OCI-LY1 (cell line): ENCODE measurements around the gene HMGXB3.

Experiments
- H2AFZ ChIP-seq: fragments of 200-600 bp; sonication (generic), shearing (Covaris generic); 2 replicates; pipeline ENCODE4 v1.6.0; 2014; ENCODE audit warnings: antibody characterized with exemption, mild to moderate bottlenecking, low read length
- H3F3A ChIP-seq: fragments of 200-600 bp; sonication (generic), shearing (Covaris generic); 2 replicates; pipeline ENCODE4 v1.6.0; 2014; ENCODE audit warnings: mild to moderate bottlenecking, antibody characterized with exemption, low read length, moderate library complexity; ENCODE audit not compliant: insufficient read depth
- H3K27ac ChIP-seq: fragments of 200-600 bp; sonication (generic); 2 replicates; pipeline ENCODE4 v1.5.1; 2014; ENCODE audit warnings: low read length, mixed run types, mild to moderate bottlenecking, low read depth; ENCODE audit not compliant: poor library complexity, severe bottlenecking
- H3K27me3 ChIP-seq: fragments of 200-600 bp; sonication (generic); 2 replicates; pipeline ENCODE4 v1.6.0; 2014; ENCODE audit warnings: antibody characterized with exemption, mild to moderate bottlenecking, low read length, moderate library complexity; ENCODE audit not compliant: insufficient read depth
- H3K36me3 ChIP-seq: fragments of 200-600 bp; sonication (generic); 2 replicates; pipeline ENCODE4 v1.6.1; 2014; ENCODE audit warnings: mild to moderate bottlenecking, antibody characterized with exemption, low read length, moderate library complexity, mixed read lengths; ENCODE audit not compliant: insufficient read depth
- H3K4me1 ChIP-seq: fragments of 200-600 bp; sonication (generic); 2 replicates; pipeline ENCODE4 v1.5.1; 2014; ENCODE audit warnings: mild to moderate bottlenecking, low read length, moderate library complexity; ENCODE audit not compliant: insufficient read depth, severe bottlenecking
- H3K4me2 ChIP-seq: fragments of 200-600 bp; sonication (generic), shearing (Covaris generic); 2 replicates; pipeline ENCODE4 v1.6.1; 2014; ENCODE audit warnings: low read length
- H3K4me3 ChIP-seq: fragments of 200-600 bp; sonication (generic); 2 replicates; pipeline ENCODE4 v1.5.1; 2014; ENCODE audit warnings: low read length, low read depth, mild to moderate bottlenecking, mixed read lengths; ENCODE audit not compliant: poor library complexity, severe bottlenecking
- H3K79me2 ChIP-seq: fragments of 200-600 bp; shearing (Covaris generic); 2 replicates; pipeline ENCODE4 v1.6.1; 2016; ENCODE audit warnings: mixed run types, low read length, mixed read lengths; ENCODE audit not compliant: insufficient read depth
- H3K9ac ChIP-seq: fragments of 200-600 bp; sonication (generic), shearing (Covaris generic); 2 replicates; pipeline ENCODE4 v1.6.1; 2014; ENCODE audit warnings: mild to moderate bottlenecking, low read length, mixed read lengths
- H3K9me2 ChIP-seq: fragments of 200-600 bp; sonication (generic), shearing (Covaris generic); 2 replicates; pipeline ENCODE4 v1.6.1; 2014; ENCODE audit warnings: low read depth, mild to moderate bottlenecking, low read length, mixed read lengths
- H3K9me3 ChIP-seq: fragments of 200-600 bp; shearing (Covaris generic); 2 replicates; pipeline ENCODE4 v1.6.1; 2014; ENCODE audit warnings: low read length, mixed read lengths
- H4K20me1 ChIP-seq: fragments of 200-600 bp; sonication (generic), shearing (Covaris generic); 2 replicates; pipeline ENCODE4 v1.6.0; 2016; ENCODE audit warnings: mild to moderate bottlenecking, low read length; ENCODE audit not compliant: insufficient read depth
- CTCF ChIP-seq: fragments of 200-600 bp; sonication (generic), shearing (Covaris generic); IDR thresholded peaks from 2 replicates; pipeline ENCODE4 v1.5.1; 2017; ENCODE audit warnings: mild to moderate bottlenecking, antibody characterized with exemption, low read length, moderate library complexity, mixed read lengths
- EZH2 ChIP-seq: fragments of 200-600 bp; sonication (generic), shearing (Covaris generic); IDR thresholded peaks from 2 replicates; pipeline ENCODE4 v1.8.0; 2017; ENCODE audit warnings: borderline replicate concordance, mixed run types, mild to moderate bottlenecking, antibody characterized with exemption, low read length, moderate library complexity, mixed read lengths

HMGXB3 gene

GRCh38 chr5:150068071-150068470, 67.5 kb downstream of the HMGXB3 start:
- no peak overlapping the region for H3K27ac ChIP-seq
- H2AFZ ChIP-seq = no peak overlapping the region
- peaks cover 9% of the 10 kb centered on the region; the same call in 1 of the 2 replicates for H3K27me3 ChIP-seq
- no peak overlapping the region for H3K4me3 ChIP-seq
- no peaks in the 10 kb centered on the region for H3K79me2 ChIP-seq
- H3K36me3 ChIP-seq = no peaks in the 10 kb centered on the region
- no peaks in the 10 kb centered on the region for H3K4me1 ChIP-seq
- H4K20me1 ChIP-seq = no peaks in the 10 kb centered on the region
- TF ChIP-seq EZH2 (no peak), CTCF (no peak)
- H3K9me2 ChIP-seq = no peaks in the 10 kb centered on the region
- no peaks in the 10 kb centered on the region for H3F3A ChIP-seq
- no peak overlapping the region for H3K9ac ChIP-seq
- H3K4me2 ChIP-seq = no peak overlapping the region
- H3K9me3 ChIP-seq = no peaks in the 10 kb centered on the region

- H3K79me2 ChIP-seq = no peaks in the 10 kb centered on the region
- H3K9me2 ChIP-seq = no peaks in the 10 kb centered on the region
- H2AFZ ChIP-seq = no peak overlapping the region
- no peaks in the 10 kb centered on the region for H3K4me1 ChIP-seq
- no peaks in the 10 kb centered on the region for H3F3A ChIP-seq
- H3K9me3 ChIP-seq = no peaks in the 10 kb centered on the region
- no peaks in the 10 kb centered on the region for H4K20me1 ChIP-seq
- H3K36me3 ChIP-seq = no peaks in the 10 kb centered on the region
- no peak for TF ChIP-seq EZH2
- no peak for TF ChIP-seq CTCF
- H3K4me2 ChIP-seq = no peak overlapping the region
- H3K27me3 ChIP-seq = peaks cover 11% of the 10 kb centered on the region; the same call in 1 of the 2 replicates
- H3K27ac ChIP-seq = no peak overlapping the region
- H3K4me3 ChIP-seq = no peak overlapping the region
- no peak overlapping the region for H3K9ac ChIP-seq
Observed at GRCh38 chr5:150068472-150068871, 67.9 kb downstream of the HMGXB3 start.

- H3K4me1 ChIP-seq = no peaks in the 10 kb centered on the region
- H3K36me3 ChIP-seq = no peaks in the 10 kb centered on the region
- no peak overlapping the region for H2AFZ ChIP-seq
- no peak overlapping the region for H3K4me3 ChIP-seq
- TF ChIP-seq CTCF (no peak), EZH2 (no peak)
- no peaks in the 10 kb centered on the region for H3F3A ChIP-seq
- no peaks in the 10 kb centered on the region for H3K9me3 ChIP-seq
- no peaks in the 10 kb centered on the region for H3K79me2 ChIP-seq
- H3K9ac ChIP-seq = no peak overlapping the region
- no peaks in the 10 kb centered on the region for H3K9me2 ChIP-seq
- peaks cover 13% of the 10 kb centered on the region; the same call in 1 of the 2 replicates for H3K27me3 ChIP-seq
- H3K27ac ChIP-seq = no peak overlapping the region
- no peak overlapping the region for H3K4me2 ChIP-seq
- no peaks in the 10 kb centered on the region for H4K20me1 ChIP-seq
Observed at GRCh38 chr5:150068961-150069645, 68.6 kb downstream of the HMGXB3 start.
